GM23338 (cell line): ENCODE measurements around the gene TNFSF13. TPM values are rescaled to one million over a fixed set of nuclear protein-coding genes. Genes with fewer than 3 reads are reported as not detected.

ENCODE experiments used
- ATAC-seq: fragments of 200-7000 bp; cut with Tn5 transposase; 3 replicates; pipeline ENCODE4 v1.9.1; 2020
- DNase-seq: peaks from one replicate; pipeline ENCODE4 v3.0.0-alpha.2; 2015; ENCODE audit warnings: low spot score
- H2AFZ ChIP-seq: fragments of 200-600 bp; sonication (generic); 2 replicates; pipeline ENCODE4 v1.8.0; 2016; ENCODE audit warnings: antibody characterized with exemption, mild to moderate bottlenecking, moderate library complexity
- H3F3A ChIP-seq: fragments of 200-600 bp; sonication (generic); replicated peaks from 2 replicates; pipeline ENCODE4 v1.8.0; 2017; ENCODE audit warnings: antibody characterized with exemption, mixed run types, low read depth
- H3K27ac ChIP-seq: fragments of 200-600 bp; sonication (generic); 2 replicates; pipeline ENCODE4 v1.6.1; 2016; ENCODE audit warnings: low read depth
- H3K27me3 ChIP-seq: fragments of 200-600 bp; sonication (generic); 2 replicates; pipeline ENCODE4 v1.8.0; 2016; ENCODE audit warnings: mild to moderate bottlenecking, mixed run types, moderate library complexity; ENCODE audit not compliant: insufficient read depth
- H3K36me3 ChIP-seq: fragments of 200-600 bp; sonication (generic); 2 replicates; pipeline ENCODE4 v1.8.0; 2016; ENCODE audit warnings: mild to moderate bottlenecking; ENCODE audit not compliant: insufficient read depth
- H3K4me1 ChIP-seq: fragments of 200-600 bp; sonication (generic); 2 replicates; pipeline ENCODE4 v1.8.0; 2016; ENCODE audit warnings: mild to moderate bottlenecking, moderate library complexity; ENCODE audit not compliant: insufficient read depth
- H3K4me2 ChIP-seq: fragments of 200-600 bp; sonication (generic); 2 replicates; pipeline ENCODE4 v1.7.1; 2017; ENCODE audit warnings: mixed run types
- H3K4me3 ChIP-seq: fragments of 200-600 bp; sonication (generic); 2 replicates; pipeline ENCODE4 v1.6.1; 2016; ENCODE audit warnings: mixed run types
- H3K79me2 ChIP-seq: fragments of 200-600 bp; sonication (generic); replicated peaks from 2 replicates; pipeline ENCODE4 v1.8.0; 2017; ENCODE audit warnings: mild to moderate bottlenecking; ENCODE audit not compliant: insufficient read depth
- H3K9me2 ChIP-seq: fragments of 200-600 bp; sonication (generic); 2 replicates; pipeline ENCODE4 v1.8.0; 2017; ENCODE audit not compliant: insufficient read depth
- H4K20me1 ChIP-seq: fragments of 200-600 bp; sonication (generic); replicated peaks from 2 replicates; pipeline ENCODE4 v1.8.0; 2017; ENCODE audit warnings: mild to moderate bottlenecking; ENCODE audit not compliant: insufficient read depth
- H3K27ac Mint-ChIP-seq: 2 replicates; pipeline ENCODE4 v1.8.0; 2020; ENCODE audit warnings: inconsistent platforms, mild to moderate bottlenecking, moderate library complexity, mixed read lengths
- H3K27me3 Mint-ChIP-seq: 3 replicates; pipeline ENCODE4 v1.8.0; 2022; ENCODE audit warnings: low read depth, mild to moderate bottlenecking, moderate library complexity, mixed read lengths, inconsistent platforms; ENCODE audit not compliant: insufficient read depth, poor library complexity
- H3K36me3 Mint-ChIP-seq: 3 replicates; pipeline ENCODE4 v1.8.0; 2021; ENCODE audit warnings: low read depth, mild to moderate bottlenecking, inconsistent platforms, moderate library complexity, mixed read lengths
- H3K4me1 Mint-ChIP-seq: 3 replicates; pipeline ENCODE4 v1.8.0; 2020; ENCODE audit warnings: mild to moderate bottlenecking, inconsistent platforms, mixed read lengths
- H3K4me3 Mint-ChIP-seq: 3 replicates; pipeline ENCODE4 v1.8.0; 2021; ENCODE audit warnings: moderate library complexity, mild to moderate bottlenecking, inconsistent platforms, mixed read lengths
- H3K9me3 Mint-ChIP-seq: 3 replicates; pipeline ENCODE4 v1.8.0; 2020; ENCODE audit warnings: moderate library complexity, mild to moderate bottlenecking, inconsistent platforms, mixed read lengths
- CREB1 ChIP-seq: fragments of 250-450 bp; sonication (Bioruptor Pico); IDR thresholded peaks from 2 replicates; pipeline ENCODE4 v1.5.0; 2020; ENCODE audit warnings: low read depth, mild to moderate bottlenecking, moderate library complexity
- EZH2 ChIP-seq: fragments of 200-600 bp; sonication (generic); IDR thresholded peaks from one replicate; pipeline ENCODE4 v1.8.0; 2017; ENCODE audit warnings: antibody characterized with exemption, mild to moderate bottlenecking, low read depth; ENCODE audit not compliant: unreplicated experiment
- EZH2phosphoT487 ChIP-seq: fragments of 200-600 bp; sonication (generic); IDR thresholded peaks from one replicate; pipeline ENCODE4 v1.8.1; 2018; ENCODE audit warnings: antibody characterized with exemption; ENCODE audit not compliant: unreplicated experiment
- JUNB ChIP-seq: IDR thresholded peaks from one replicate; pipeline ENCODE4 v1.6.1; 2016; ENCODE audit warnings: antibody characterized with exemption; ENCODE audit not compliant: unreplicated experiment
- NANOG ChIP-seq: IDR thresholded peaks from 2 replicates; pipeline ENCODE4 v1.6.1; 2016; ENCODE audit warnings: antibody characterized with exemption, borderline replicate concordance
- POLR2AphosphoS5 ChIP-seq: IDR thresholded peaks from 2 replicates; pipeline ENCODE4 v1.6.1; 2016; ENCODE audit warnings: antibody characterized with exemption, low read depth
- STAT1 ChIP-seq: IDR thresholded peaks from one replicate; pipeline ENCODE4 v1.6.1; 2016; ENCODE audit warnings: antibody characterized with exemption; ENCODE audit not compliant: unreplicated experiment
- ZNF114 ChIP-seq: fragments of 250-450 bp; sonication (Bioruptor Pico); IDR thresholded peaks from 2 replicates; pipeline ENCODE4 v1.5.0; 2020; ENCODE audit warnings: mild to moderate bottlenecking, moderate library complexity
- ZNF331 ChIP-seq: fragments of 250-450 bp; sonication (Bioruptor Pico); IDR thresholded peaks from 2 replicates; pipeline ENCODE4 v1.5.0; 2020; ENCODE audit warnings: low read depth, mild to moderate bottlenecking, moderate library complexity
- polyA plus RNA-seq: library from polyadenylated mRNA; unstranded; fragments of >200 nt; fragmentation: Nextera tagmentation; extraction: Ambion mirVana; gene quantifications from 2 replicates; pipeline ENCODE4 v1.2.1, GENCODE V29; 2016
- total RNA-seq: library from RNA; depleted of rRNA; stranded (reverse); fragments of >200 nt; shearing (Covaris generic); gene quantifications from 2 replicates; pipeline ENCODE4 v1.2.3, GENCODE V29; 2014
- TF ChIP-seq, protein P1 (sequence below), 2 experiments: fragments of 200-600 bp in 1 of 2; sonication (generic) in 1 of 2; conservative IDR thresholded peaks; 2 replicates each; pipeline versions ENCODE4 v1.5.1 to v1.6.1; 2016 to 2017; ENCODE audit warnings: antibody characterized with exemption in 2 of 2, low read depth in 2 of 2, mild to moderate bottlenecking in 2 of 2, moderate library complexity in 1 of 2
- TF ChIP-seq, protein P2 (sequence below): IDR thresholded peaks from one replicate; pipeline ENCODE4 v1.6.1; 2018; ENCODE audit warnings: antibody characterized with exemption; ENCODE audit not compliant: unreplicated experiment
- TF ChIP-seq, protein P3 (sequence below): IDR thresholded peaks from 2 replicates; pipeline ENCODE4 v1.6.1; 2016; ENCODE audit warnings: antibody characterized with exemption
- TF ChIP-seq, protein P4 (sequence below): fragments of 250-450 bp; sonication (Bioruptor Pico); IDR thresholded peaks from 2 replicates; pipeline ENCODE4 v1.5.0; 2020; ENCODE audit warnings: mild to moderate bottlenecking, moderate library complexity

Gene TNFSF13
- total and polyA plus RNA-seq, 2 experiments from 2014 or later = 2.2 TPM; not detected in 1

DNA sequence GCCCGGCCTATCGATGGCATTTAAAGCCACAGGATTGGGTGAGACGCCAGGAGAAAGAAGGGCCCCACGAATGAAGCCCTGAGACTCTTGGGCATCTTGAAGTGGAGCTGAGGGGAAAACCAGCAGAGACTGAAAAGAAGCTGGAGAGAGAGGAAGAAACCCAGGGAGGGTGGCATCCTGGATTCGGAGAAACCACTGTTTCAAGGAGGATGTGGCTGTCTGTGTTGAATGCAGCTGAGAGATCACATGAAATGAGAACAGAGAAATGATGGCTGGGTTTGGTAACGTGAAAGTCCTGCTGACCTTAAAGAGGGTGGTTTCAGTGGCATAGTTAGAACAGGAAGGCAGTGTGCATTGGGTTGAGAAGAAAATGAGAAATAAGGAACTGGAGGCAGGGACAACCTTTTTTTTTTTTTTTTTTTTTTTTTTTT is 5.9 kb upstream of the TNFSF13 start (continued):
- TF ChIP-seq, protein P1, sequence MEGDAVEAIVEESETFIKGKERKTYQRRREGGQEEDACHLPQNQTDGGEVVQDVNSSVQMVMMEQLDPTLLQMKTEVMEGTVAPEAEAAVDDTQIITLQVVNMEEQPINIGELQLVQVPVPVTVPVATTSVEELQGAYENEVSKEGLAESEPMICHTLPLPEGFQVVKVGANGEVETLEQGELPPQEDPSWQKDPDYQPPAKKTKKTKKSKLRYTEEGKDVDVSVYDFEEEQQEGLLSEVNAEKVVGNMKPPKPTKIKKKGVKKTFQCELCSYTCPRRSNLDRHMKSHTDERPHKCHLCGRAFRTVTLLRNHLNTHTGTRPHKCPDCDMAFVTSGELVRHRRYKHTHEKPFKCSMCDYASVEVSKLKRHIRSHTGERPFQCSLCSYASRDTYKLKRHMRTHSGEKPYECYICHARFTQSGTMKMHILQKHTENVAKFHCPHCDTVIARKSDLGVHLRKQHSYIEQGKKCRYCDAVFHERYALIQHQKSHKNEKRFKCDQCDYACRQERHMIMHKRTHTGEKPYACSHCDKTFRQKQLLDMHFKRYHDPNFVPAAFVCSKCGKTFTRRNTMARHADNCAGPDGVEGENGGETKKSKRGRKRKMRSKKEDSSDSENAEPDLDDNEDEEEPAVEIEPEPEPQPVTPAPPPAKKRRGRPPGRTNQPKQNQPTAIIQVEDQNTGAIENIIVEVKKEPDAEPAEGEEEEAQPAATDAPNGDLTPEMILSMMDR (conservative IDR thresholded peaks at IDR 0.05; ENCODE audit: low read depth in 2 of 2) = no peak
- no peak for TF ChIP-seq ZNF114
- no peak for TF ChIP-seq POLR2AphosphoS5

DNA sequence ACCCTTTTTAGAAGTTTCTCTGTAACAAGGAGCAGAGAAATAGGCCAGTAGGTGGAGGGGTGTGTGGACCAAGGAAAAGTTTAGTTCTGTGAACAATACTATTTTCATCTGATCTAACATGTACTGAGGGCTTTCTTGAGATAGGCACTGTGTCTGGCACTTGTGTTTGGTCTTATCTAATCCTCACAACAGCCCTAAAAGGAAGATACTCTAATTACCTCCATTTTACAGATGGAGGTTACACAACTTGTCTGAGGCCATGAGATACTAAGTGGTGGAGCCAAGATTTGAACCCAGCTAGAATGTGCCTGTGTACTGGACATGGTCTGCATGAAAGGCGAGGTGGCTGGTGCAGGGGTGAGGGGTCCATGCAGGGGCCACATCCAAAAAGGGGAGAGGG is 5.2 kb upstream of the TNFSF13 start:
- Histone ChIP-seq H2AFZ (no peak overlapping the region), H3K4me3 (no peak overlapping the region), H4K20me1 (no peaks in the 10 kb centered on the region), H3F3A (peaks cover 19% of the 10 kb centered on the region), H3K27ac (no peak overlapping the region), H3K4me1 (peaks cover 15% of the 10 kb centered on the region), H3K9me2 (no peaks in the 10 kb centered on the region), H3K27me3 (peaks cover 4% of the 10 kb centered on the region), H3K4me2 (no peak overlapping the region), H3K79me2 (no peaks in the 10 kb centered on the region), H3K36me3 (no peaks in the 10 kb centered on the region)
- H3K4me1 Mint-ChIP-seq = peaks cover 27% of the 10 kb centered on the region
- no peak overlapping the region for H3K4me3 Mint-ChIP-seq
- no peak for ATAC-seq
- H3K27me3 Mint-ChIP-seq = peaks cover 13% of the 10 kb centered on the region
- no peak overlapping the region for H3K27ac Mint-ChIP-seq
- no peaks in the 10 kb centered on the region for H3K36me3 Mint-ChIP-seq
- DNase-seq = no peak
- no peaks in the 10 kb centered on the region for H3K9me3 Mint-ChIP-seq
- TF ChIP-seq STAT1 (no peak), ZNF114 (no peak), EZH2phosphoT487 (no peak), ZNF331 (CRISPR knock-in tag) (no peak), POLR2AphosphoS5 (no peak), NANOG (no peak), JUNB (no peak), CREB1 (no peak), EZH2 (no peak)
- TF ChIP-seq, protein P2, sequence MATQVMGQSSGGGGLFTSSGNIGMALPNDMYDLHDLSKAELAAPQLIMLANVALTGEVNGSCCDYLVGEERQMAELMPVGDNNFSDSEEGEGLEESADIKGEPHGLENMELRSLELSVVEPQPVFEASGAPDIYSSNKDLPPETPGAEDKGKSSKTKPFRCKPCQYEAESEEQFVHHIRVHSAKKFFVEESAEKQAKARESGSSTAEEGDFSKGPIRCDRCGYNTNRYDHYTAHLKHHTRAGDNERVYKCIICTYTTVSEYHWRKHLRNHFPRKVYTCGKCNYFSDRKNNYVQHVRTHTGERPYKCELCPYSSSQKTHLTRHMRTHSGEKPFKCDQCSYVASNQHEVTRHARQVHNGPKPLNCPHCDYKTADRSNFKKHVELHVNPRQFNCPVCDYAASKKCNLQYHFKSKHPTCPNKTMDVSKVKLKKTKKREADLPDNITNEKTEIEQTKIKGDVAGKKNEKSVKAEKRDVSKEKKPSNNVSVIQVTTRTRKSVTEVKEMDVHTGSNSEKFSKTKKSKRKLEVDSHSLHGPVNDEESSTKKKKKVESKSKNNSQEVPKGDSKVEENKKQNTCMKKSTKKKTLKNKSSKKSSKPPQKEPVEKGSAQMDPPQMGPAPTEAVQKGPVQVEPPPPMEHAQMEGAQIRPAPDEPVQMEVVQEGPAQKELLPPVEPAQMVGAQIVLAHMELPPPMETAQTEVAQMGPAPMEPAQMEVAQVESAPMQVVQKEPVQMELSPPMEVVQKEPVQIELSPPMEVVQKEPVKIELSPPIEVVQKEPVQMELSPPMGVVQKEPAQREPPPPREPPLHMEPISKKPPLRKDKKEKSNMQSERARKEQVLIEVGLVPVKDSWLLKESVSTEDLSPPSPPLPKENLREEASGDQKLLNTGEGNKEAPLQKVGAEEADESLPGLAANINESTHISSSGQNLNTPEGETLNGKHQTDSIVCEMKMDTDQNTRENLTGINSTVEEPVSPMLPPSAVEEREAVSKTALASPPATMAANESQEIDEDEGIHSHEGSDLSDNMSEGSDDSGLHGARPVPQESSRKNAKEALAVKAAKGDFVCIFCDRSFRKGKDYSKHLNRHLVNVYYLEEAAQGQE = no peak
- TF ChIP-seq, protein P3, sequence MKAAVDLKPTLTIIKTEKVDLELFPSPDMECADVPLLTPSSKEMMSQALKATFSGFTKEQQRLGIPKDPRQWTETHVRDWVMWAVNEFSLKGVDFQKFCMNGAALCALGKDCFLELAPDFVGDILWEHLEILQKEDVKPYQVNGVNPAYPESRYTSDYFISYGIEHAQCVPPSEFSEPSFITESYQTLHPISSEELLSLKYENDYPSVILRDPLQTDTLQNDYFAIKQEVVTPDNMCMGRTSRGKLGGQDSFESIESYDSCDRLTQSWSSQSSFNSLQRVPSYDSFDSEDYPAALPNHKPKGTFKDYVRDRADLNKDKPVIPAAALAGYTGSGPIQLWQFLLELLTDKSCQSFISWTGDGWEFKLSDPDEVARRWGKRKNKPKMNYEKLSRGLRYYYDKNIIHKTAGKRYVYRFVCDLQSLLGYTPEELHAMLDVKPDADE = no peak
- TF ChIP-seq, protein P4, sequence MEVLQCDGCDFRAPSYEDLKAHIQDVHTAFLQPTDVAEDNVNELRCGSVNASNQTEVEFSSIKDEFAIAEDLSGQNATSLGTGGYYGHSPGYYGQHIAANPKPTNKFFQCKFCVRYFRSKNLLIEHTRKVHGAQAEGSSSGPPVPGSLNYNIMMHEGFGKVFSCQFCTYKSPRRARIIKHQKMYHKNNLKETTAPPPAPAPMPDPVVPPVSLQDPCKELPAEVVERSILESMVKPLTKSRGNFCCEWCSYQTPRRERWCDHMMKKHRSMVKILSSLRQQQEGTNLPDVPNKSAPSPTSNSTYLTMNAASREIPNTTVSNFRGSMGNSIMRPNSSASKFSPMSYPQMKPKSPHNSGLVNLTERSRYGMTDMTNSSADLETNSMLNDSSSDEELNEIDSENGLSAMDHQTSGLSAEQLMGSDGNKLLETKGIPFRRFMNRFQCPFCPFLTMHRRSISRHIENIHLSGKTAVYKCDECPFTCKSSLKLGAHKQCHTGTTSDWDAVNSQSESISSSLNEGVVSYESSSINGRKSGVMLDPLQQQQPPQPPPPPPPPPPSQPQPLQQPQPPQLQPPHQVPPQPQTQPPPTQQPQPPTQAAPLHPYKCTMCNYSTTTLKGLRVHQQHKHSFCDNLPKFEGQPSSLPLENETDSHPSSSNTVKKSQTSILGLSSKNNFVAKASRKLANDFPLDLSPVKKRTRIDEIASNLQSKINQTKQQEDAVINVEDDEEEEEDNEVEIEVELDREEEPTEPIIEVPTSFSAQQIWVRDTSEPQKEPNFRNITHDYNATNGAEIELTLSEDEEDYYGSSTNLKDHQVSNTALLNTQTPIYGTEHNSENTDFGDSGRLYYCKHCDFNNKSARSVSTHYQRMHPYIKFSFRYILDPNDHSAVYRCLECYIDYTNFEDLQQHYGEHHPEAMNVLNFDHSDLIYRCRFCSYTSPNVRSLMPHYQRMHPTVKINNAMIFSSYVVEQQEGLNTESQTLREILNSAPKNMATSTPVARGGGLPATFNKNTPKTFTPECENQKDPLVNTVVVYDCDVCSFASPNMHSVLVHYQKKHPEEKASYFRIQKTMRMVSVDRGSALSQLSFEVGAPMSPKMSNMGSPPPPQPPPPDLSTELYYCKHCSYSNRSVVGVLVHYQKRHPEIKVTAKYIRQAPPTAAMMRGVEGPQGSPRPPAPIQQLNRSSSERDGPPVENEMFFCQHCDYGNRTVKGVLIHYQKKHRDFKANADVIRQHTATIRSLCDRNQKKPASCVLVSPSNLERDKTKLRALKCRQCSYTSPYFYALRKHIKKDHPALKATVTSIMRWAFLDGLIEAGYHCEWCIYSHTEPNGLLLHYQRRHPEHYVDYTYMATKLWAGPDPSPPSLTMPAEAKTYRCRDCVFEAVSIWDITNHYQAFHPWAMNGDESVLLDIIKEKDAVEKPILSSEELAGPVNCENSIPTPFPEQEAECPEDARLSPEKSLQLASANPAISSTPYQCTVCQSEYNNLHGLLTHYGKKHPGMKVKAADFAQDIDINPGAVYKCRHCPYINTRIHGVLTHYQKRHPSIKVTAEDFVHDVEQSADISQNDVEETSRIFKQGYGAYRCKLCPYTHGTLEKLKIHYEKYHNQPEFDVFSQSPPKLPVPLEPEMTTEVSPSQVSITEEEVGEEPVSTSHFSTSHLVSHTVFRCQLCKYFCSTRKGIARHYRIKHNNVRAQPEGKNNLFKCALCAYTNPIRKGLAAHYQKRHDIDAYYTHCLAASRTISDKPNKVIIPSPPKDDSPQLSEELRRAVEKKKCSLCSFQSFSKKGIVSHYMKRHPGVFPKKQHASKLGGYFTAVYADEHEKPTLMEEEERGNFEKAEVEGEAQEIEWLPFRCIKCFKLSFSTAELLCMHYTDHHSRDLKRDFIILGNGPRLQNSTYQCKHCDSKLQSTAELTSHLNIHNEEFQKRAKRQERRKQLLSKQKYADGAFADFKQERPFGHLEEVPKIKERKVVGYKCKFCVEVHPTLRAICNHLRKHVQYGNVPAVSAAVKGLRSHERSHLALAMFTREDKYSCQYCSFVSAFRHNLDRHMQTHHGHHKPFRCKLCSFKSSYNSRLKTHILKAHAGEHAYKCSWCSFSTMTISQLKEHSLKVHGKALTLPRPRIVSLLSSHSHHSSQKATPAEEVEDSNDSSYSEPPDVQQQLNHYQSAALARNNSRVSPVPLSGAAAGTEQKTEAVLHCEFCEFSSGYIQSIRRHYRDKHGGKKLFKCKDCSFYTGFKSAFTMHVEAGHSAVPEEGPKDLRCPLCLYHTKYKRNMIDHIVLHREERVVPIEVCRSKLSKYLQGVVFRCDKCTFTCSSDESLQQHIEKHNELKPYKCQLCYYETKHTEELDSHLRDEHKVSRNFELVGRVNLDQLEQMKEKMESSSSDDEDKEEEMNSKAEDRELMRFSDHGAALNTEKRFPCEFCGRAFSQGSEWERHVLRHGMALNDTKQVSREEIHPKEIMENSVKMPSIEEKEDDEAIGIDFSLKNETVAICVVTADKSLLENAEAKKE (CRISPR knock-in tag) = no peak
